Fibroblast of skin of scalp (primary cell): Measurements from ENCODE around the gene CLASP1.
"Not testable (repeated sequence)": the region's sequence is repeated elsewhere in the genome, so short reads cannot be mapped to it uniquely, and the experiment has no call there.

Experiments
- DNase-seq: peaks from one replicate; pipeline ENCODE4 v3.0.0-alpha.2; 2013

CLASP1 gene

GRCh38 chr2:121470917-121471316 lies 178.3 kb downstream of the CLASP1 start:
- no peak for DNase-seq

- no peak for DNase-seq
Measured at GRCh38 chr2:121469356-121469755, 179.9 kb downstream of the CLASP1 start.

- no peak for DNase-seq
Measured at GRCh38 chr2:121468936-121469335, 180.3 kb downstream of the CLASP1 start.

- DNase-seq: no peak
Measured at GRCh38 chr2:121459291-121459690, 190.0 kb downstream of the CLASP1 start.

- DNase-seq: no peak
Measured at GRCh38 chr2:121456325-121456724, 192.9 kb downstream of the CLASP1 start.

- DNase-seq: no peak
Measured at GRCh38 chr2:121455446-121455845, 193.8 kb downstream of the CLASP1 start.

- DNase-seq: no peak
Measured at GRCh38 chr2:121454549-121455090, 194.6 kb downstream of the CLASP1 start.

- DNase-seq: no peak
Measured at GRCh38 chr2:121451398-121451797, 197.9 kb downstream of the CLASP1 start.

GRCh38 chr2:121450301-121450700 lies 199.0 kb downstream of the CLASP1 start:
- no peak for DNase-seq

GRCh38 chr2:121446647-121447241 lies 202.5 kb downstream of the CLASP1 start:
- no peak for DNase-seq

GRCh38 chr2:121442889-121443288 lies 206.4 kb downstream of the CLASP1 start:
- DNase-seq: no peak

GRCh38 chr2:121438290-121438689 lies 211.0 kb downstream of the CLASP1 start:
- DNase-seq: not testable (repeated sequence)

GRCh38 chr2:121436918-121437317 lies 212.3 kb downstream of the CLASP1 start:
- no peak for DNase-seq

- DNase-seq: no peak
Measured at GRCh38 chr2:121435790-121436189, 213.5 kb downstream of the CLASP1 start.

- no peak for DNase-seq
Measured at GRCh38 chr2:121431214-121431613, 218.0 kb downstream of the CLASP1 start.

GRCh38 chr2:121429927-121430520 lies 219.2 kb downstream of the CLASP1 start:
- DNase-seq: no peak

- no peak for DNase-seq
Measured at GRCh38 chr2:121429119-121429903, 220.0 kb downstream of the CLASP1 start.

- no peak for DNase-seq
Measured at GRCh38 chr2:121427187-121427689, 222.0 kb downstream of the CLASP1 start.

GRCh38 chr2:121420486-121420885 lies 228.8 kb downstream of the CLASP1 start:
- DNase-seq: no peak

GRCh38 chr2:121419081-121419699 lies 230.1 kb downstream of the CLASP1 start:
- no peak for DNase-seq

- no peak for DNase-seq
Measured at GRCh38 chr2:121418494-121419058, 230.7 kb downstream of the CLASP1 start.

GRCh38 chr2:121417826-121418225 lies 231.4 kb downstream of the CLASP1 start:
- DNase-seq: no peak

GRCh38 chr2:121415727-121416126 lies 233.5 kb downstream of the CLASP1 start:
- no peak for DNase-seq
